Epithelial cell of prostate (primary cell): ENCODE data around the gene OLFM1.

Experiments used
- DNase-seq: peaks from one replicate; pipeline ENCODE4 v3.0.0-alpha.2; 2011; ENCODE audit warnings: low read depth, low spot score
- H3K27ac ChIP-seq: fragments of 450-650 bp; 2 replicates; pipeline ENCODE4 v1.5.1; 2017; ENCODE audit warnings: mild to moderate bottlenecking

The OLFM1 gene

DNA sequence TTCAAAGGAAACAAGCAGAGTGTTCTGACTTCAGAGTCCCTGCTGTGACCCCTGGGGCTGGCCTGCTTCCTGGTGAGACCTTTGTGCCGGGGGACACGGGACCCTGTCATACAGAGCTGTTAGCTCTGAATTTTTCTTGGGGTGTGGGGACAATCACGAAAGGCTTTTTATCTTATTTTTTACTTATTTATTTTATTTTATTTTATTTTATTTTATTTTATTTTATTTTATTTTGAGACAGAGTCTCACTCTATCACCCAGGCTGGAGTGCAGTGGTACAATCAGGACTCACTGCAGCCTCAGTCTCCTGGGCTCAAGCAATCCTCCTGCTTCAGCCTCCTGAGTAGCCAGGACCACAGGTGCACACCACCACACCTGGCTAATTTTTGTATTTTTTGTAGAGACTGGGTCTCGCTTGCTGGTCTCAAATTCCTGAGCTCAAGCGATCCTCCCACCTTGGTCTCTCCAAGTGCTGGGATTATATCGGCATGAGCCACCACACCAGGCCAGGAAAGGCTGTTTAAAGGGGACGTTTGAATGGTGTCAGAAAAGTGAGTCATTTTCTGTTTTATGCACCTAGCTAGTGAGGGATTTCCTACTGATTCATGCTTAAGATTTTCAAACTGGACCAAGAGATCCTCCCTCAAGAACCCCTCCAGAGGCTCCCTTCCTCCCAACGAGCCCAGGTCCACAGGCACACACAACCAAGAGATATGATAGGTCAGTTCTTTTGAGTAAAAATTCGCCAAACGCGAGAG lies 75.7 kb downstream of the OLFM1 start:
- H3K27ac ChIP-seq = no peak overlapping the region
- DNase-seq = no peak

DNA sequence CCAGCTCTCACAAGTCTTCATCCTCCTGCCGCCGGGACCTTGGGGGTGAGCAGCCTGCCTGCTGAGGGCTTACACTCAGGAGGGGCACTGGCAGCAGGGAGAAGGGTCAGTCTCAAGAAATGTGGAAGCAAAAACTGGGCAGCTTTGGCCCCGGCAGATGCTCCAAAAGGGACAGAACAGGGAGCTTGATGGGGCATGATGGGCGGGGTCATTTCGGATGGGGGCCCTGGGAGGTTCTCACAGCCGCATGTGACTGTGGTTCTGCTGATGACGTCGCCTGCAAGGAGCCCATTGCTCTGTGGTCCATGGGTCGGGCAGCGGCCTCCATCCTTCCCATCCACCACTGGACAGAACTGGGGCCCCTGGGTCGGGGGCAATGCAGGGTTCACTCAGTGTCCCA lies 76.6 kb downstream of the OLFM1 start:
- no peak for DNase-seq
- H3K27ac ChIP-seq = no peak overlapping the region

DNA sequence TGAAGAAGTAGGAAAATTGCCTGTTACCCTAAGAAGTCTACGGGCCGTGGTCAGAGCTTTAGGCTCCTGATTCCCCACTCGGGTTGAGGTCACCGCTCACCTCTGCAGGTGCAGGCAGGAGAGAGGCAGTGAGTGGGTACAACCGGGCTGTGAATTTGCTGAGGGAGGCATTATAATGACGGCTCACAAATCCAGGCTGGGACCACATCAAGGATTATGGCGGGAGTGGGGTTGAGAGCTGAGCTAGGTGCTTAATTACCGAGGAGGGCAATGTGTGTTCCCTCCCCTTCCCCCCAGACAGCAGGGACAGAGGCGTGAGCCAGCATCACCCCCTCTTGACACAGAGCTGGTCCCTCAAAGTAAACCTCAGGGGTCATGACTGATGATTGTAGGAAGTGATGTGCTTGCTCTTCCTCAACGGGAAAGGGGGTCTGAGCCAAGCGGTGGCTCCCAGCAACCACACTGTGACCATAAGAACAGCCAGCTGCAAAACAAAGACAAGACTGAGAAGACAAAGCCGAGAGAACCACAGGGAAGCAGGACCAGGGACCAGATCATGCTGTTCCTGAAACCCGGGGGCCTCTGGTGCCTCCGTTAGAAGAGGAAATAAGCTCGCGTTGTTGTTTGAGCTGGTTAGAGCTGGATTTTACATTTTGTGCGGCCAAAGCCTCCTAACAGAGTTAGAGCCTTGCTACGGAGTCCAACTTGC lies 77.7 kb downstream of the OLFM1 start:
- no peak overlapping the region for H3K27ac ChIP-seq
- DNase-seq = no peak

DNA sequence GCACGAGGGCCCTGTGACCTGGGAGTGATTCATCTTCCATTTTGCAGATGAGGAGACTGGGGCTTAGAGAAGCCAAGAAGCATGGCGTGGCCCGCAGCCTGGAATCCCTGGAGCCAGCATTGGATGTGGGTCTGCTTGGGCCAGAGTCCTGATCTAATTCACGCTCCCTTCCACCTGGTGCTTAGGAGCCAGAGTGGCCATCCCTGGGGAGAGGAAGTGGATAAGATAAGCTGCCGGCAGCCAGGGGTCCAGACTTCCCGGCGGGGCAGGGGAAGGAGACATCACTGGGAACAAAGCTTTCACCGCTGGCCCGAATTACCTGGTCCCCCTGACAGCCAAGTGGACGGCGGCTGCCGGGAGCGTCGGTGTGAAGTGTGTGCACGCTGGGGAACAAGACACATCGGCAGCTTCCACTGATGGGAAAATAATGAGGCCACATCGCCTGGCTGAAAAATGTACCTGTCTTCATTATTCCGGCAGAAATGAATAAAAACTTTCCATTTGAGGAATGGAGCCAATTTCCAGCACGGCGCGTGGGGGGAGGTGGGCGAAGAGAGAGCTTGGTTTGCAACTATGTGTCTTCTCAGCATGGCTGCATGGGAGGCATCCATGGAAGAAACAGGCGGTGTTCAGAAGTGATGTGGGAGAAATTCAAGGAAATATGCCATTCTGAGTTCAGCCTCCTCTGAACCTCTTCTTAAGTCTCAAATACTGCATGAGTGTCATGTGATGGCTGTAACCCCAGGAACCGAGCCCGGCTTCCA lies 78.5 kb downstream of the OLFM1 start:
- H3K27ac ChIP-seq = no peak overlapping the region
- DNase-seq = no peak

DNA sequence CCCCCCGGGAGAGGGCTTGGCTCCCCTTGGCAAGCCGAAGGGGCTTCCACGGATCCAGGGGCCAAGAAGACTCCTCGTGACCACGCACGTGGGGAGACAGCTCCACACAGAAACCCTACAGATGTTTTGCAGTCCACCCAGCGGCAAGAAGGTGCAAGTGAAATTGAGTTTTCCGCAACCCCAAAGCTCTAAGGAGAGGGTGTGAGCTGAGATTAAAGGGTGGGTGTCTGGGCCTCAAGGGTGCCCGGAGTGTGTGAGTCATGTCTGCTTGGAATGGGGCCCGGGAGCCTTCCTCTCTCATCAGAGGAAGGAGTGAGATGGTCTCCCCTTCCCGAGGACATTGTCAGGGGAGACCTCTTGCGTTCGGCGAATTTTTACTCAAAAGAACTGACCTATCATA lies 79.1 kb downstream of the OLFM1 start:
- H3K27ac ChIP-seq = no peak overlapping the region
- no peak for DNase-seq

DNA sequence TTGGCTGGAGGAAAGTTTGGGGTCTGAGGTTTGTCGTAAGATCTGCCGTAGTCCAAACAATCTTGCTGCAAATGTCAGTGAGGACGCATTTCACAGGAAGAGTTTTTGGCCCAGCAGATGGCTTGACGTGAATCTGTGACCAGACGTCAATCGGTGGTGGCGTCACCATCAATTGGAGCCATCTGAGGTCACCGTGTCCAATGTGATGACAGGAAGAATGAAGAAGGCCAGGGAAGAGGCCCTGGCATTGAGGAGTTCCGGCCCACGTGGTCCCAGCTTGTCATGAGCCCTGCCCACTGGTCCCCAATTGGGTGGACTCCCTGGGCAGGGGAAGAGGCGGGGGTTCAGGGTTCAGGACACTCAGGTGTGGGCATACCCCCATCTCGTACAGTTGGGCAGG lies 79.9 kb downstream of the OLFM1 start:
- no peak overlapping the region for H3K27ac ChIP-seq
- no peak for DNase-seq

DNA sequence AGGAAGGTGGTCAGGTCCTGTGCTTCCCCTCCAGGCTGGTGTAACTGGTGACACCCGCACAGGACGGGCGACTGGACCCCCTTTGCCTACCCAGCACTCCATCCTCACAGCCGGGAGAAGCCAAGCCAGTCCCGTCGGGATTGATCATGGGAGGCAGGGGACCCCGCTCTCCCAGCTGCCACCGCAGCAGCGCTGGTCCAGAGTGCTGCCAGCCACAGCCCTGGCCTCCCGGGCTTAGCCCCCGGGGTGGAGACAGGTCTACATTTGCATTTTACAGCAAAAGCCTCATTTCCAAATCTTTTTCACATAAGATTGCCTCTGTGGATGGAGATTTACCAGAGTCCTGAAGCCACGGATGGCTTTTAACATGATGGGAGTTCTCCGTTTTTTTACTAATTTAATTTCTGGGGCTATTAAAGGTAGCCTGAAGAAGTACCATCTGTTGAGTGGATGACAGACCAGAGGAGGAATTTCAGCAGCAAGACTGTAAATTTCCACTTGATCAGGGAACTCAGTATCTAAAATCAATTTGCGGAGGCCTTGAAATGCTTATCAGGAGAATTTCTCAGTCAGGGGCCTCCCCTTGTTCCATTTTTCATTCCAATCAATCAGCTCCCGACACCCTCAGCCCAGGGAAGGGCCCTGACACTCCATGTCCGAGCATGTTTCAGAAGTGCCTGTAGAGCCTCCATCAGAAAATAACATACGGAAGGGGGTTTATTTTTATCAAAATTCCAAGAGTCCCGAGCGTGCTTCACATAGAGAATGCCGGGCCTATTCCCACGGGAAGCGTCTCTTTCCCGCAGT lies 80.6 kb downstream of the OLFM1 start:
- DNase-seq = no peak

DNA sequence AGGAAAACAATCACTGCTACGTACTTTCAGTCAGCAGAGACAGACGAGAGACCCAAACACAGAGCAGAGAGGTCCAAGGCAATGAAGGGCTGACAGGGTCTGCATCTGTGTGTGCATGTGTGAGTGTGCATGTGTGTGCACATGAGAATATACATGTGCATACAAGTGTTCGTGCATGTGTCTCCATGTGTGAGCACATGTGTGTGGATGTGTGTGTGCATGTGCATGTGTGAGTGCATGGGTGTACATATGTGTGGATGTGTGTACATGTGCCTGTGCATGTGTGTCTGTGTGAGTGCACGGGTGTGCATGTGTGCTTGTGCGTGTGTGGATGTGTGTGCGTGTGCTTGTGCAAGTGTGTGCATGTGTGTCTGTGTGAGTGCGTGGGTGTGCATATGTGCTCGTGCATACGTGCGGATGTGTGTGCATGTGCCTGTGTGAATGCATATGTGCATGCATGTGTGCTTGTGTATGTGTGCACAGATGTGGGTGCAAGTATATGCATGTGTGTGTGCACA lies 82.3 kb downstream of the OLFM1 start:
- no peak overlapping the region for H3K27ac ChIP-seq
- no peak for DNase-seq

More for the DNA sequence above, 80.6 kb downstream of the OLFM1 start:
- no peak overlapping the region for H3K27ac ChIP-seq

DNA sequence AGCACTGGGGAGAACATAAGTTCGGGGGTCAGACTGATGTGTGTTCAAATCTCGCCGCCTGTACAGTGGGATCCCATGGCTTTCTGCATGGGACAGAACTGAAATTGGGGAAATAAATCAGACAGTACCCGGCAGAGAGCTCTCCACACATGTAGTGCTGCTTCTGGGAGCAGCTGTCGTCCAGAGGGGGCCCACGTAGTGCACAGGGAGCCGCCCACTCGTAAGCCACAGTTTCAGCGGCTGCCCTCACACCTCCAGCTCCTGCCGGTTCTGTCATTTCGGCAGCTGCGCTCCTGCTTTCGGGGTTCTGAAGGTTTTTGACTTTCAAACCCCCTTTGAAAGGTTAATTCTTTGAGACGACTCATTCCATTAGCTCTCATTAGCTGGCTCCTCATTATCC lies 83.1 kb downstream of the OLFM1 start:
- DNase-seq = no peak
- no peak overlapping the region for H3K27ac ChIP-seq
